Measurements from ENCODE around the gene LEP.

The LEP gene

GRCh38 chr7:128251337-128251736 lies 10.3 kb downstream of the LEP start:
- DNase-seq: no peak

GRCh38 chr7:128253701-128254100 lies 12.6 kb downstream of the LEP start:
- DNase-seq: no peak

- DNase-seq: no peak
Measured at GRCh38 chr7:128254470-128254869, 13.4 kb downstream of the LEP start.

- no peak for DNase-seq
Measured at GRCh38 chr7:128255271-128255670, 14.2 kb downstream of the LEP start.

GRCh38 chr7:128257458-128257857 lies 16.4 kb downstream of the LEP start:
- no peak for DNase-seq

GRCh38 chr7:128259131-128260061 lies 18.3 kb downstream of the LEP start:
- no peak for DNase-seq

GRCh38 chr7:128260069-128260795 lies 19.2 kb downstream of the LEP start:
- DNase-seq: no peak

- DNase-seq: no peak
Measured at GRCh38 chr7:128262273-128263028, 21.4 kb downstream of the LEP start.

GRCh38 chr7:128263420-128263819 lies 22.3 kb downstream of the LEP start:
- no peak for DNase-seq

GRCh38 chr7:128264477-128264876 lies 23.4 kb downstream of the LEP start:
- DNase-seq: no peak

GRCh38 chr7:128265156-128265905 lies 24.3 kb downstream of the LEP start:
- no peak for DNase-seq

GRCh38 chr7:128265906-128266300 lies 24.8 kb downstream of the LEP start:
- no peak for DNase-seq

- DNase-seq: no peak
Measured at GRCh38 chr7:128266529-128266882, 25.4 kb downstream of the LEP start.

- DNase-seq: peak; percentile 83
Measured at GRCh38 chr7:128266883-128267594, 26.0 kb downstream of the LEP start.

GRCh38 chr7:128267595-128267924 lies 26.5 kb downstream of the LEP start:
- no peak for DNase-seq

GRCh38 chr7:128268233-128268632 lies 27.2 kb downstream of the LEP start:
- no peak for DNase-seq

GRCh38 chr7:128270826-128271272 lies 29.8 kb downstream of the LEP start:
- DNase-seq: no peak

GRCh38 chr7:128271471-128271941 lies 30.4 kb downstream of the LEP start:
- no peak for DNase-seq

GRCh38 chr7:128271942-128272481 lies 30.9 kb downstream of the LEP start:
- no peak for DNase-seq

- no peak for DNase-seq
Measured at GRCh38 chr7:128274246-128274883, 33.3 kb downstream of the LEP start.
